HG02642 (cell line): Measurements from ENCODE around the gene DNASE1L3.
"Not testable (repeated sequence)": the region's sequence is repeated elsewhere in the genome, so short reads cannot be mapped to it uniquely, and the experiment has no call there.

Experiments used
- ATAC-seq: cut with Tn5 transposase; IDR thresholded peaks from one replicate; pipeline ENCODE4 v1.9.1; 2021; ENCODE audit warnings: mild to moderate bottlenecking; ENCODE audit not compliant: unreplicated experiment, poor library complexity

Gene DNASE1L3

DNA sequence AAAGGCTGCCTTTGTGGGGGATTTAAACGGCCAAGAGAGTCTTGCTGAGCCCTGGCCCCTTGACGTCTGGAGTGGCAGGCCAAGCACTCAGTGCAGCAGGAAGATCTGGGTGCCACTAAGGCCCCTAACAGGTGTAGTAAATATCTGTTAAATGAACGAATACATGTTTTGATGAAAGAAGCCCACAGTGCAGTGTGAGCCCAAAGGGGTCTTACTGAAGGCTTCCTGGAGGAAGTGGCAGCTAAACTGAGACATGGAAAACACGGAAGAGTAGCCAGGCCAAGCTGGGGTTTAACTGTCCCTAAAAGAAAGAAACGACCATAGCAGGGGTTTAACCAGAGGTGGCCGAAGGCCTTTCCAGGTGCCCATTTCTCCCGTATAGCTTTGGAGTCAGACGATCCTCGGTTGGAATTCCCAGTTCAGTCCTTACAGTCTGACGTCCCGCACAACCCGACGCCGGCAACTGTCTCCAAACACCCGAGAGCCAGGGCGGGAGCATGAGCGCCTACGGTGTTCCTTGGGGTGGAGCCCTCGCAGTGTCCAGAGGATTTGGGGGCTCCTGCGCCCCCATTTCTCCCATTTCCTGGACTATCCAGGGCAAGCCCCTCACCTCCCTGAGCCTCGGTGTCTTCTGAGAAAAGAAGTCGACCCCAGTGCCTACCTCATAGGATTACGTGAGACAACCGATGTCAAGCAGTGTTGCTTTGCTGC is 25.9 kb upstream of the DNASE1L3 start:
- ATAC-seq = no peak

DNA sequence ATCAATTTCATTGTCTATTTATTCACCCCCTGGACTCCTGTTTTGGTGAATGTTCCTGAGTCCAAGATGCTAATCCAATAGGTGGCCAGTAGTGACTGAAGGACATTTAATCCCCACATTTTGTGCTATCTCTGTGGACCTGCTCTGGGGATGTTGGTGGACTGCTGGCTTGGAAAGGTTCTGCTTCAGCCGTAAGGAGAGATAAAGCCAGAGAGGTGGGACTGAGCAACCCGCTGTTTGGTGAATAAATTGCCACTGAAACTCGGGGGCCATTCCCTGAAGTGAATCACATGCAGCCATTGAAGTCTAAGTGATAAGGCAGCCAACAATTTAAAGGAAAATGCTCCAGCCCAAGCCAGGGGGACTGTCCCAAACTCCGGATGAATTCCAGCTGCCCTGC is 25.2 kb upstream of the DNASE1L3 start:
- no peak for ATAC-seq

DNA sequence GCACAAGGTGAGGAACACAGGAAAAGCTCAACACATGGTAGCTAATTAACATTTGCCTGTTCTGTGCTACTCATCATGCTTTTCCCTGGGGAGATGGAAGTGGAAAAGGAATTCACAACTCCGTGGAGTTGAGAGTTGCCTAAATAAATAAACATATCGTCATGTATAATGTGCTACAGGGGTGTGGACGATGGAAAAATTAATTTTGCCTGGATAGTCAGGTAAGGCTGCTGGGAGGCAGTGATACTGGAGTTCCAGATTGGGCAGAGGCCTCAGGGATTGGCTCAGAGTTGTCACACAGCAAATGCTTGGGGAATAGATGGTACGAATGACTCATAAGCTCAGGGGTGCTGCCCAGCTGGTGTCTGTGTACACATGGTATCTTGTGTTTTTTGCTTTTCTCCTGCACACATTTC is 23.8 kb upstream of the DNASE1L3 start:
- no peak for ATAC-seq

DNA sequence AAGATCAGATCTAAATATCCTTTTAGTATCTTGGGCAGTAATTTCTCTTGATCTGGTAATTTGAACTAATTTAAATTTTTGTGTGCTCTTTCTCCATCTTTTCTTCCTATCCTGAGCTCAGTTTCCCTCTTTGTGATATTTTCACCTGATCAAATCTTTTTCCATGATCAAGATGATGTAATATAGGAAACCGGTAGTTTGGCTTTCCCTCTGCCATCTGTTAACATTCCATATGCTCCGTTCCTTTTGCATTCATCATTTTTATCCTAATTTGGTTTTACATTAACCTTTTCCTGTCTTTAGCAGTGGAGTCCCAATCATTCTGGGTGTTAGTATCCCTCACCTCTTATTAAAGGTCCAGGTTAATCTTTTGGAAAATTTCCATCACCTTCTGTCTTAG is 20.9 kb upstream of the DNASE1L3 start:
- ATAC-seq = no peak

DNA sequence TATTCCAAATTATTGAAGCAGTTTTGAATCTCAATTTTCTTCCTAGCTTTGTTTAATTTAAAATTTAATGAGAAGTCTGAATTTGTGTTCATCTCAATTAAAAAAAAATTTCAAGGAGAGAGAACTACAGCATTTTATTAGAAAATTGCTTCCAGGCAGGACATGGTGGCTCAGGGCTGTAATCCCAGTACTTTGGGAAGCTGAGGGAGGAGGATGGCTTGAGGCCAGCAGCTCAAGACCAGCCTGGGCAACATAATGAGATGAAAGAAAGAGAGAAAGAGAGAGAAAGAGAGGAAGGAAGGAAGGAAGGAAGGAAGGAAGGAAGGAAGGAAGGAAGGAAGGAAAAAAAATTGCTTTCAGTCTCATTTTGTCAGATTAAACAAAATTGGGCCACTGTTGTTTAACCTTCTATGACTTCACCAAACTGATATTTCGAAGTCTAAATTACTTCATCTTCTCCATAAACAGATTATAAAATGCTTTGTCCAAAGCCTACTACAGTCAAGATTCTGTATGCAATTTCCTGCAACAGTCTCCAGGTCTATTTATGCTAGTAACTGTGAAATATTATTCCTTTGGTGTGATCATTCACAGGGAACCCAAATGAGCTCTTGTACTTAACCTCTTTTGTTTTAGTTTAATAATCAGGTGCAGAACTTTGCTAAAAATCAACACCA is 20.2 kb upstream of the DNASE1L3 start:
- ATAC-seq = no peak

DNA sequence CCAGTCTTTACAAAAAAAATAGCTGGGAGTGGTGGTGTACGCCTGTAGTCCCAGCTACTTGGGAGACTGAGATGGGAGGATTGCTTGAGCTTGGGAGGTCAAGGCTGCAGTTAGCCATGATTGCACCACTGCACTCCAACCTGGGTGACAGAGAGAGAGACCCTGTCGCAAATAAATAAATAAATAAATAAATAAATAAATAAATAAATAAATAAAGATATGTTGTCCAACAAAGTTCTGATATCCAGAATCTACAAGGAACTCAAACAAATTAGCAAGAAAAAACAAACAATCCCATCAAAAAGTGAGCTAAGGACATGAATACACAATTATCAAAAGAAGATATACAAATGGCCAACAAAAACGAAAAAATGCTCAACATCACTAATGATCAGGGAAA is 17.2 kb upstream of the DNASE1L3 start:
- not testable (repeated sequence) for ATAC-seq

DNA sequence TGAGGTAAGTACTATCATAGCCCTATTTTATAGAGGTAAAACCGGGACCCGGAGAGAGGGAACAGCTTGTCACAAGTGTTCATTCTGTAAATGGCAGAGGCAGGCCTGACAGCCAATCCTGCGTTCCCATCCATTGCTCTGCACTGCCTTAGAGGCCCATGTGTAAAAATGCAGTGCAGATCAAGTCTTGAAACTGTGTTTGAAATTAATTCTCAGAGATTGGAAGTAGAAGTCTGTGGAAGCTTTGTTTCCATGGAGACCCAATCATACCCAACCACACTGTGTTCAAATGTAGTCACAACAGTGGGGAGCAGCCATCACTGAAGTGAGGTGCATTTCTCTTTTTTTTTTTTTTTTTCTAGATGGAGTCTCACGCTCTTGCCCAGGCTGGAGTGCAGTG is 13.1 kb upstream of the DNASE1L3 start:
- ATAC-seq = no peak

DNA sequence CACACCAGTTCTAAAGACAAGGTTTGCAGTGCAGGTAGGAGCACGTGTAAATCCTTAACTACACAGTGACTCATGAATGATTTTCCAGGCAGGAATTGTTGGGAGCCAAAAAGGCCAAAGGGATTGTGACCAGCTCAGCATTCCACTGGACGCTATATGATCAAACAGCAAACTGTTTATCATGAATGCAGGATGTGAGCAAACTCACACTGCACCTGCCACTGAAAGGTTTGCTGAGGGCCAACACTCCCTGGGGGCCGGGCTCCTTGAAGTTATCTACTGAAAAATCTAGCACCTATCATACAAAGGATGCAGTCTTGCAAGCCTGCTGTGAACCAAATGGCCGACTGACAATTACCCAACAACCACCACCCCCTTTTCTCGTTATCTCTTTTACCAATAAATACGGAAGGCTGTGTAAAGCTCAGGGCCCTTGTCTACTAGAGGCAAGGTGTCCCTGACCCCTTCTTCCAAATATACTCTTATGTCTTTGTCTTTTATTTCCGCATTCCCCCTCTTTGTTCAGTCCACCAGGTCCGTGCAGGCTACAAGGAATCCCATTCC is 11.5 kb upstream of the DNASE1L3 start:
- no peak for ATAC-seq

DNA sequence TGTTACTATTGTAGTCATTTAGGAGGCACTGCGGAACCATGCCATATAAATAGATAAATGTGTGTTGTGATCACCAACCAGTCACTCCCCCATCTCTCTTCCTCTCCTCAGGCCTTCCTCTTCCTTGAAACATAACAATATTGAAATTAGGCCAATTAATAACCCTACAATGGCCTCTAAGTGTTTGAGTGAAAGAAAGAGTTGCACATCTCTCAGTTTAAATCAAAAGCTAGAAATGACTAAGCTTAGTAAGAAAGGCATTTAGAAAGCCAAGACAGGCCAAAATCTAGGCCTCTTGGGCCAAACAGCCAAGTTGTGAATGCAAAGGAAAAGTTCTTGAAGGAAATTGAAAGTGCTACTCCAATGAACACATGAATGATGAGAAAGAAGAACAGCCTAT is 8.1 kb upstream of the DNASE1L3 start:
- no peak for ATAC-seq

DNA sequence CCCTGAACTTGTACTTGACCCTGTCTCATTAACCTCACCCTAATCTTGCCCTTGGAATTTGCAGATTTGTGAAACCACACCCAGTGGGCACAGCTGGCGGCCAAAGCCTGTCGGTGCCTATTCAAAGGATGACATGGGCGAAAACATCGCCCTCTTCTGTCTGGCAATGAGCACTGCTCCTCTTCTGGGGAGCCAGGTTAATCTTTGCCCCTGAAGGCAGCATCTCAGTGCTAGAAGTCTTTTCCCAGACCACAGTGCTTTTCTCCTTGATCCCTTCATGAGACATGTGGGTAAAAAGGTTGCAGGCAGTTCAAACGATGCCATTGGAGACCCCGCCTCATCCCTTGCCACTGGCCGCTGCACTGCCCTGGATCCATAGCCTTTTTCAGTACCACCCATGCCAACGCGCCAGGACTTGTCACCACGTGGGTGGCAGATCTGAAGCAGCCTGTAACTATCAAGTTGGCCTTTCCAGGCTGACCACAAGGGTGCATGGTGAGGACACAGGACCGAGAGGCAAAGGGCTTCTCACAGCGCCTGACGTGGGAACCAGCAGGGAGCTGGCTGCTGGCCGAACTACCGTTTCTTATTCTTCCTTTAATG is 6.5 kb upstream of the DNASE1L3 start:
- ATAC-seq = peak; percentile 40

DNA sequence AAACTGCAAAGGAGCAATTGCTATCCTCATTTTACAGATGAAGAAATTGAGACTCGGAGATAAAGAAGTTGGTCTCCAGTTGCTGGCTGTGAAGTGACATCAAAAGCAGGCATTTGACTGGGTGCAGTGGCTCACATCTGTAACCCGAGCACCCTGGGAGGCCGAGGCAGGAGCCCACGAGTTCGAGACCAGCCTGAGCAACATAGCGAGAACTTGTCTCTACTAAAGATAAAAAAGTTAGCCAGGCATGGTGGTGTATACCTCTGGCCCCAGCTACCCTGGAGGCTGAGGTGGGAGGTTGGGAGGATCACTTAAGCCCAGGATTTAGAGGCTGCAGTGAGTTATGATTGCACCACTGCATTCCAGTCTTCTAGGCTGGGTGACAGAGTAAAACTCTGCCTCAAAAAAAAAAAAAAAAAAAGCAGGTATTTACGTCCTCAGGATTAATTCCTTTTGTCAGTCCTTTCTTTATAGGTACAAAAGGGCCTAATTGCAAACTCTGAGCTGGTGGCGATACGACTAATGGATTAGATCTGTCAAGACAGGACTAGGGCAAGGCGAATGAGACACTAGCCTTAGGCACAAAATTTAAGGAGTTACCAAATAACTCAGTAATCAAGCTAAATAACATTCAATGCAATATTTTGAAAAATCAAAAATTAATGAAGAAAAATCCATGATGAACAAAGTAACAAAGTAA is 5.9 kb upstream of the DNASE1L3 start:
- ATAC-seq = no peak

DNA sequence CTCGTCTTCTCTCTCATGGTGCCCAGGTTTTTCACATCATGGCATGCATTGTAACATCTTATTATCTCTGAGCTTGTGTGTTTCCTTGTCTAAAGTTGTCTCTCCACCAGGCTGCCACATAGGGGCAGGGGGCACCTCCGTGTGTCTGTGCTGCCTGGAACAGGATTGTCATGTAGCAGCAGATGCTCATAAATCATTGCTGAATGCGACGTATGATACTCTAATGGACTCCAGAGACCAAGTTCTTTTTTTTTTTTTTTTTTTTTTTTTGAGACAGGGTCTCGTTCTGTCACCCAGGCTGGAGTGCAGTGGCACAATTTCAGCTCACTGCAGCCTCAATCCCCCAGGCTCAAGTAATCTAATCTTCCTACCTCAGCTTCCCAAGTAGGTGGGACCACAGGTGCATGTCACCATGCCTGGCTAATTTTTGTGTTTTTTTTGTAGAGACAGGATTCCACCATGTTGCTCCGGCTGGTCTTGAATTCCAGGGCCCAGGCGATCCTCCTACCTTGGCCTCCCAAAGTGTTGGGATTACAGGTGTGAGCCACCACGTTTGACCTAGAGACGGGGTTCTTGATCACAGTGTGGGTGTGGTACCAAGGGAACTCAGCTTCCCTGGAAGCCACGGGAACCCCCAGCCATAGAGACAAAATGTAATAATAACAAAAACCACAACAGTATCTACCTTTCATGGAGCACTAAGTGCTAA is 4.7 kb upstream of the DNASE1L3 start:
- ATAC-seq = peak; percentile 9

DNA sequence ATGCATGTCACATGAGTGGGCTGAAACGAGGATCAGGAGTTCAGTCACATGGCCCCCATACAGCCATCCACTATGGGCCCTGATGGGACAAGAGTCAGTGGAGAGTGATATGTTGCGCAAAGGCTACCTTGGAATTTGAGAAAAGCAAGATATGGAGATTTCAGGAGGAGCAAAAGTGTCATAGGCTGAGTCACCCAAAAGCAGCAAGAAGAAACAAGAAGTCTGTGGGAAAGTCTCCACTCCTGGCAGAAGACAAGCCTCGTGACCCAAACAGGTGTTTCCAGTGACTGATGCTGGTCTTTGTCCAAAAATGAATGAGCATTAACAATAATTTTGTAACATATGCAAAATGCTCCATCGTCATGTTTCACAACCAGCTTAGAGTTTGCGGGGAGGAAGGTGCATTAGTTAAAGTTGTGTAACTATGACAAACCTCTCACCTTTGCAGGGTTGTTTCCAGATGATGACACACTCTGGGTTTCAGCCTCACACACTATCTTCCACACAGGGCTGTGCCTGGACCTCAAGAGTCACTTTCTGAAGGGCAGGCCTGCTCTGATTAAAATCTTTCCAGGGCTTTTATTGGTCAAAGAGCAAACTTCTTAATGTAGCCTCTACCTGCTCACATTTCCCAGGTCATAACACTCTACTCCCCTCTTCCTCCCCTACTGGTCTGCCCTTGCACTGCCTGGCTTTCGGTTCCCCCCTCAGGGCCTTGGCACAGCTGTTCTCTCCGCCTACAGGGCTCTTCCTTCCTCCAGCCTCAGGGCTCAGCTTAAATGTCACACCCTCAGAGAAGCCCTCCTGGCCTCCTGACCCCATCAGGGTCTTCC is 3.9 kb upstream of the DNASE1L3 start:
- ATAC-seq = peak; percentile 82

DNA sequence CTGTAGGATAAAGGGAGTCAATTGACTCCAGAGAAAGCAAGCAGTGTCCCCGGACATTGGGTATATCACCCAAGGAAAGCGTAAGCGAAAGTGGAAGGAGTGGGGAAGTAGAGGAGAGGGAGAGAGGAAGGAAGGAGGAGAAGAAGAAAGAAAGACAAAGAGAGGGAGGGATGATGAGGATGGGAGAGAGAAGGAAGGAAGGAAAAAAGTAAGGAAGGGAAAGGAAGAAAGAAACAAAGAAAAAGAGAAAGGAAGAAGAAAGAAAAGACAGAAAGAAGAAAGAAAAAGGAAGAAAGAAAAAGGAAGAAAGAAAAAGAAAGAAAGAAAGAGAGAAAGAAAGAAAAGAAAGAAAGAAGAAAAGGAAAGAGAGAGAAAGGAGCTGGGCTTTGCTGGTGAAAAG is 839 bp downstream of the DNASE1L3 start:
- ATAC-seq = no peak

DNA sequence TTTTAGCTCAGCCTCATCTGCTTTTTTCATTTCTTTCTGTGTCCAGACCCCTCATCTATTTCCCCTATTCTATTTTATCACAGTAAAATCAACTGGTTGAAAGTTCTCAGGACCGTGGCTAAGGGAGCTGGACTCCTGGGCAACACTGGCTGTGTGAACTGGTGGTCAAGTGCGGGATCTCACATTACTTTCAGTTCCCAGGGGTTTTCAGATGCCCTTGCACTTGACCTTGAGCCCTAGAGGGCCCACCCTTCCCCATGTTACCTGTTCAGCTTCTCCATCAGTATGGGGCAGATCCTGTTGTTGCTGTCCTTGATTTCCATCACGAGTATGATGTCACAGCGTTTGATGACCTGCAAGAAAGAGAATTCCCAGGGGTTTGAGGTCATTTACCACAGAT is 2.8 kb downstream of the DNASE1L3 start:
- no peak for ATAC-seq

DNA sequence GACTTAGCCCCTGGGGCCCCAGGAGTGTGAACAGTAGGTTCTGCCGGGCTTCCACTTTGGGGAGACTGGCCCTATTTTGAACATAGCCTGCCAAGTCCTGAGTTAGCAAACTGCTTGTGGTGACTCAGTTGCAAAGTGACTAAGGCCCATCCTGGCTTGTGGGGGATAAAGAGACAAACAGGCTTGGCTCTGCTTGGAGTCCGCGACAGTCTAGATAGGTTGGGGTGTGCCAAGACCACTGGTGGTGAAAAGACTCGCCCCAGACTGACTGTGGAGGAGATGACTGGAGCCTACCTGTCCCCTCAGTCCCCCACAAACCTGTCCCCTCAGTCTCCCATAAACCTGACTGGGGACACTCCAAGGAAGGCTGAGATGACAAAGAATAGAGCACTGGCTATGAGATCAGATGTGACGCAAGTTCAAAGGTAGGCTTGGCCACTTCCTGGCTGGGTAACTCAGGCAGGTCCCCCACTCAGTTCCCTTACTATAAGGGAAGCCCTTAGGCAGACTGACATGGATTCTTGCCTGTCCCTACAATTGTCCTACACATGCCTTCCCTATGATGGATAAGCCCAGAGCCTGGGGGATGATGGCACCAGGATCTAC is 4.3 kb downstream of the DNASE1L3 start:
- ATAC-seq = no peak

DNA sequence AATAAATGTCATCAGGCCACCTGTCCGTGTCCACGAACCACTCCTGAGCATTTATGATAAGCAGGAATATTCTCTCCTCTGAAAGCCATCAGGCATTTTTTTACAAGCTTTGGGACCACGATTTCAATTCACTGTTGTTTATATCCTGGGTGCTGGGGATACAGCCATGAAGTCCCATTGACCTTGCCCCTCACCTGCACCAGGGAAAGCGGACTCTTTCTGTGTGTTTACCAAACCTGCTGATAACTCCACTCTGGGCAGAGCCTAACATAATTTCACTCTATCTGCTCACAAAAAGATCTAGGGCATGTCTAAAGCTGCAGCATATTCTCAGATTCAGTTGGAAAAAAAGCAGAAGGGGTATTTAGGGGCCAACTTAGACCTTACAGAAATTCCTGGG is 4.8 kb downstream of the DNASE1L3 start:
- no peak for ATAC-seq

DNA sequence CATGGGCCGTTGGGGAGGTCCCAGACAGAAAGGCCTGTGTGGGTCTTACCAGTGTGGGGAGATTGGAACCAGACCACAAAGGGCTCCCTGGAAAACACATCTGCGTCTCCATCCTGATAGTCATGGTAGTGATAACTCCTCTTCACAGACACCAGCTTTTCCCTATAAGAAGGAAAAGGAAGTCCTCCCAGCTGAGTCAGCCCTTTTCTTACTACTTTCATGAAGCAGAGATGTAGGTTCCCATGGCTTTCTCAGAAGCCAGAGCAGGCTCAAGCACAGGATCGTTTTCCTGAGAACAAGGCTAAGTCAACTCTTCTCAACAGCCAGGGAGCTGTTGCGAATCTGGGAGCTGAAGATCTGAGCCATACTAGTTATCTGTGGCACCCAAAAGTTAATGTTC is 6.1 kb downstream of the DNASE1L3 start:
- ATAC-seq = no peak

DNA sequence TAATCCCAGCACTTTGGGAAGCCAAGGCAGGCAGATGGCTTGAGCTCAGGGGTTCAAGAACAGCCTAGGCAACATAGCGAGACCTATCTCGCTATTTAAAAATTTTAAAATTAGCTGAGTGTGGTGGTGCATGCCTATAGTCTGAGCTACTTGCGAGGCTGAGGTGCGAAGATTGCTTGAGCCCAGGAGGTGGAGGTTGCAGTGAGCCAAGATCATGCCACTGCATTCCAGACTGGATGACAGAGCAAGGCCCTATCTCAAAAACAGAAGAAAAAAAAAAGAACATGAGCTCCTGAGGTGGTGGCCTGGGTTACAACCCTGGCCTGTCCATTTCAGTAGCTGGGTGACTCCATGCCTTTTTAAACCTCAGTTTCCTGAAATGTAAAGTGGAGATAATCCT is 7.2 kb downstream of the DNASE1L3 start:
- ATAC-seq = no peak
